IPS-NIHi7 (cell line): ENCODE measurements around the gene PRKX.
"Not testable (repeated sequence)": the region's sequence is repeated elsewhere in the genome, so short reads cannot be mapped to it uniquely, and the experiment has no call there.

ENCODE experiments used
- DNase-seq: peaks from one replicate; pipeline ENCODE4 v3.0.0; 2012; ENCODE audit warnings: mixed read lengths; ENCODE audit errors: extremely low spot score

Gene PRKX

DNA sequence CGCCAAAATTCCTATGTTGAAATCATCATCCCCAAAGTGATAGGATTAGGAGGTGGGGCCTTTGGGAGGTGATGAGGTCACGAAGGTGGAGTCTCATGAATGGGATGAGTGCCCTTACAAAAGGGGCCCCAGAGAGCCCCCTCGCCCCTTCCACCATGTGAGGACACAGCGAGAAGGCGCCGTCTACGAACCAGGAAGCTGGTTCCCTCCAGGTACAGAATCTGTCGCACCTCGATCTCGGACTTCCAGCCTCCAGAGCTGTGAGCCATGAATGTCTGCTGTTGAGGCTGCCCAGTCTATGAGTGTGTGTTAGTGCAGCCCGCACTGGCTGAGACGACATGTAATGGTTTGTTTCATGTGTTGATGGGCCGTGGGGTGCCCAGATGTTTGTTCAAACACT, 60.3 kb downstream of the PRKX start:
- DNase-seq = no peak

DNA sequence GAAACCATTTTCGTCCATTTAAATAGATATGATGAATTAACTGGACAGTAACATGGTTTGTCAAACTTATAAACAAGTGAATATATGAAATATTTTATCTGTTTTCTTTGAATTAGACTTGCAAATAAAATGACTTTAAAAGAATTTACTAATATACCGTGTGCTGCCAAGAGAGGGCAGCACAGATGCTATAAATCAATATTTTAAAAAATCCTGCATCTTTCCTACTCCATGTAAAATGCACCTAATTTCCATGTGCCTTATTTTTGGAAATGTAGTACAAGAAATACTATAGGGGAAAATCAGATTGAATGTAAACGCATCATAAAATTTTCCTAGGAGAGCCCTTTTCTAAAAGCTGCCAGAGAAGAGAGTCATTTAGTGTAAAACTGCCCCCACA, 62.2 kb downstream of the PRKX start:
- no peak for DNase-seq

DNA sequence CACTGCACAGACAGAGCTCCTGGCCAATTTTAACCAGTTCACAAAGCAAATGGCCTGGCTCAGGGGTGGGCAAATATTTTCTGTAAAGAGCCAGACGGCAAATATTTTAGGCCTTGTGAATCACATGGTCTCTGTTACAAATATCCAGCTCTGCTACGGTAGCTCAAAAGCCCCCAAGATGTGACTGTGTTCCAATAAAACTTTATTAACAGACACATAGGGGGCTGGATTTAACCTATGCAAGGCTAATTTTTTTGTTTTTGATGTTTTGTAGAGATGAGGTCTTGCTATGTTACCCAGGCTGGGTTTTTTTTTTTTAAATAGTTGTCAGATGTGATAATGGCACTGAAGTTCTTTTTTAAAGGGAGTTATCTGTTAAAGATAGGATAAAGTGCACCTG, 65.4 kb downstream of the PRKX start:
- DNase-seq = no peak

DNA sequence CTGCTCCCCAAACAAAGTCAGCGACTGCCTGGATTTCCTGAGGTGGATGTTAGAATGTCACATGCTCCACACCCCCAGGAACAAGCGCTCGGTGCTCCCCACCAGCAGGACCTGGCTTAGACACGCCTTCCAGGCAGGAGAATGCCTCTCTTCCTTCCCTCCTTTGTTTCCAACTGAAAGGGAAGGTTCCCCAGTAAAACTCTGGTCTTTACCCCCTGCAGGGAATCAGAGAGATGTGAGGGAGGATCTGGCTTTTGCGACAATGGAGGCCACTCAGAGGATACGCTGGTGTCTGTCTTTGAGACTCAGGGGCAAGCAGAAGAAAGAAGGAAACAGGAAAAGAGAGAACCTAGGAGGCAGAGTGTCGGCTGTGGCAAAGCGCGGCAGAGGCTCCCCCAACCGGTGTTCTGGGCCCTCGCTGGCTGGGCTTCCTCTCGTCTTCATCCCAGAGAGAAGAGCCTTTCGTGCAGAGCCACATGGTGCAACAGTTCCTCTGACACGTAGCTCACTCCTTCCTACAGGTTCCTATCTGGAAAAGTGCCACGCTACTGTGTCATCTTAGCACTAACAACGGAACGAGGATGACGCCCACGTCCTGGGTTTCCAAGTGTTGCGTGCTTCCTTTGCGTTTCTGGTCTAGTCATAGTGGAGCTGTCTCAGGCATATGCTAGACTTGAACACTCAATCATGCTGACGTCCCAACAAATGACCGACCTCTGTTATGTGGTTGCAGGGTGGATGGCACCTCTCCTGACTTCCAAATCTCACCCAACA, 73.4 kb downstream of the PRKX start:
- peak; percentile 34 for DNase-seq

- DNase-seq = no peak
These were observed 74.2 kb downstream of the PRKX start for GRCh38 chrX:3639236-3639635.

DNA sequence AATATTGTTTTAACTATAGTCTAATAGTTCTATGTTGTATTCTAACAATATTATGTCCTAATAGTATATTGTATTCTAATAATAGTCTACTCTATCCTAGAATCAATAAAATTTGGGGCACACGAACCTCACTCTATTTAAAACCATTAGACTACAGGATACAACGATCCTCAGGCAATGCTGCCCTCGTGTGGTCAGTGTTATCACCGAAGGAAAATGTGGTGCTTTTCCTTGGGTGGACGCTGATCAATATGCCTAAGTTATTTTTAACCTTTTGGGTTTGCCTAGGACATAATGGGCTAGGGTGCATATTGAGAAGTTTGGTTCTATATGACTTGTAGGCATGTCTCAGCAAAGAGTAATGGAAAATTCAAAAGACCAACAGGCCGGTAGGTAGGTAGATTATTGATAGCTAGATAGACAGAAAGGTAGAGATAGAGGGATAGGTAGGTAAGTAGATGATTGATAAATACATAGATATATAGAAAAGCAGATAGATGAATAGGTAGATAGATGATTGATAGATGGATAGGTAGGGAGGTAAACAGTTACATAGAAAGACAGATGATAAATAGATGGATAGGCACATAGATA, 75.1 kb downstream of the PRKX start:
- DNase-seq = peak; percentile 73

- no peak for DNase-seq
These were observed 76.6 kb downstream of the PRKX start for GRCh38 chrX:3636803-3637202.

DNA sequence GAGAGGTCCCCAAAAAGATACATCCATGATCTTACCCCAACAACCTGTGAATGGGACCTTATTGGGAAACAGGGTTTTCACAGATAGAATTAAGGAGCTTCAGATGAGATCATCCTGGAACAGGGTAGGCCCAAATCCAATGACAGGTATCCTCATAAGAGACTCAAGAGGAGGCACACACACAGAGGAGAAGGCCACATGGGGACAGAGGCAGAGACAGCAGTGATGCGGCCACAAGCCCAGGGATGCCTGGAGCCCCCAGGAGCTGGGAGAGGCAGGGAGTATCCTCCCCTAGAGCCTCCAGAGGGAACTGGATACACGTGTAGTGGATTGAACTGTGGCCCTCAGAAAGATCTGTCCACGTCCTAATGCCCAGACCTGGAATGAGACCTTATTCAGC, 82.3 kb downstream of the PRKX start:
- no peak for DNase-seq

DNA sequence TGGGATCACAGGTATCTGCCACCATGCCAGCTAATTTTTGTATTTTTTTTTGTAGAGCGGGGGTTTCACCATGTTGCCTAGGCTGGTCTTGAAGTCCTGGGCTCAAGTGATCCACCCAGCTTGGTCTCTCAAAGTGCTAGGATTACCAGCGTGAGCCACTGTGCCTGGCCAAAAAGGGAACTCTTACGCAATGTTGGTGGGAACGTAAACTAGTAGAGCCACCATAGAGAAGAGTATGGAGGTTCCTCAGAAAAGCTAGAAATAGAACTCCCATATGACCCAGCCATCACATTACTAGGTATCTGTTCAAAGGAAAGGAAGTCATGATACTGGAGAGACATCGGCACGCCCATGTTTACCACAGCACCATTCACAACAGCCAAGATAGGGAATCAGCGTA, 85.9 kb downstream of the PRKX start:
- no peak for DNase-seq

GRCh38 chrX:3621414-3621813, 92.0 kb downstream of the PRKX start:
- DNase-seq = no peak

DNA sequence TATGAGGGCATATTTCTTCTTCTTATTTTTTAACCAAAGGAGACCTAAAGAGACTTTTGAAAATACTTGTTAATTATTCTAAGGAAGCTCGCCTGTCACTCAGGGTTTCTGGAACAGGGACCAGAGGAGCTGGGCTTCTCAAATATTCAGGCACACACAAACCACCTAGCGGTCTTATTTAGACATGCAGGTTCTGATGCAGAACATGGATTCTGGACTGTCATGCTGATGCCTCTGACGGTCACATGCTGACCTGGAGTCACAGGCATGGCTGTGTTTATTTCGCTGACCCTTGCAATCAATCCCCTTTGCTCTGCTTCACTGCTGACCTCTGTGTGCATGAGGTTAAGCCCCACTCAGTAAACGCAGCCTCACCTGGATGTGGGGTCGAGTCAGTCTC, 101.7 kb downstream of the PRKX start:
- DNase-seq = not testable (repeated sequence)

DNA sequence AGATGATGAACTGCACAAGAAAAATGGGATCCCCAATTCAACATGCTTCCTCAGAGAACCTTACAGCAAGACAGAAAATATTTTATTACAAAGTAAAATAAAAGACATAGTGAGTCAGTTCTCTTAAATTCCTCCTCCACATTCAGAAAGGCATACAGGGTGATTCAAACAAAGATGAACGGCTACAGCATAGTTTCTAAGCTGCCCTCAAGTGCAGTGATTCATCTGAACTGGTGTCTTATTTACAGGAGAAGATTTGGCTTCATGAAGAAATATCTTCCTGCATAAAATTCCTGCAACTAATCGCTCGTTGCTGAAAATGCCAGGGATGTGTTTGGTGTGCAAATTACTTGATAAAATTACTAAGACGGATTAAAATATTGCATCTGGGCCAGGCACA, 103.6 kb downstream of the PRKX start:
- no peak for DNase-seq

GRCh38 chrX:3603026-3603661, 110.3 kb downstream of the PRKX start:
- DNase-seq = no peak

DNA sequence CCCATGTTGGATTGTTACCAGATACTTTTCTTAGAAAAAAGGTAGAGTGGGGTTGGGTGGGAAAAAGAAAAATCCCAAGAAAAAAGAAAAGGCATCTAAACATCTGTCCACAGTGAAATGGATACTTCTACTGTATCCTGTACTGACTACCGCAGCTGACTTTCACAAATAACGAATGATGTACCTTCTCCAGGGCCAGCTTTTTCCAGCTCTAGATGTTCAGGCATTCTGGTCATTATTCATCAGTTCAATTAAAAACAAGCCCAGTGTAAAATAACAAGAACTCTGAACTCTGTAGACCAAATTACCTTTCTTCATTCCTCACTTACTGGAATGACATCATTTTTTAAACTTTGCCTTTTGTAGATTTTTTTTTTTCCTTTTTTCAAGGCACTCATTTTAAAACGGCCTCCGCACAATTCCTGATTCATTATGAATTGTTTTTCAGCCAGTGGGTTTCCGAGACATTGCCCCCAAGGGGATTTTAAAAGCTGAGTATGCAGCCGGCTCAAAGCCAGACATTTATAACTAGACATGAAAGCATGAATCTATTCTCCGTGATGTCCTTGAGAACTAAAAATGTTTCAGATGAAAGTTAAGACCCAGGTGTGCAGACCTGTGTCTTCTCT, 113.5 kb downstream of the PRKX start:
- no peak for DNase-seq

GRCh38 chrX:3598709-3599108, 114.7 kb downstream of the PRKX start:
- DNase-seq = no peak

- no peak for DNase-seq
These were observed 115.3 kb downstream of the PRKX start for GRCh38 chrX:3598046-3598605.

DNA sequence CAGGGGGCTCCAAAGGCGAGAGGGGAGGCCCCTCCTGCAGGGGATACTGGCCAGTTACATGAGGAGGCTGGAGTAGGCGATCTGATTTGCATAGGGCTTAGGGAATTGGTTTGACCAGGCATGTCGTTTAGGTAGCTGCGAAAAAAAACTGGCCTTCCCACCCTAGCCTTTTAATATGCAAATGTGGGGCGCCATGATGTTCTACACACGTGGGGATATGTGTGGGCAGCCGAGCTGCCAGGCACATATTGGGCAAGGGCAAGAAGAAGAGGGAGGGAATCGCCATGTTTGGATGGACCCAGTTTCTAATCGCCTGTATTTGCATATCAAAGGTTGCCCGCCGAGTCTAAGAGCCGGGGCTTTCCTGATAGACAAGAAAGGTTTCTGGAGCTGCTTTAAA, 121.3 kb downstream of the PRKX start:
- DNase-seq = peak; percentile 68

- no peak for DNase-seq
These were observed 124.0 kb downstream of the PRKX start for GRCh38 chrX:3589474-3589873.

DNA sequence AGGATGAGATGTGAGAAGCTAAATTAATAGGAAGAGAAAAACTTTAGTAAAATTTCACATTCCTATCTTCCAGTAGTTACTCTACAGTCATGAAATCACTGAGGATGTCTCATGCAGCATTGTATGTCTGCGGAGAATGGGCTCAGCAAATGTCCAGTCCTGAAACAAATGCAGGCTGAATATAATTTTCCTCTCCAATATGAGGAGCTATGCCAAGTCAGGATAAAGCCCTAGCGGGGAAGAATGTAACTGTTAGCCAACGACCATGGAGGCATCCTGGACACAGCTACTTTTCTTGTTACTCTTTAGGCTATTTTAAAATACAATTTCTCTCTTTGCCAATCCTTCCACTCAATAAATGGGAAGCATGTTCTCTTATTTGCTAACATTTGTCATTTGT, 127.7 kb downstream of the PRKX start:
- DNase-seq = no peak

GRCh38 chrX:3584415-3584996, 128.9 kb downstream of the PRKX start:
- DNase-seq = no peak

GRCh38 chrX:3582451-3582850, 131.0 kb downstream of the PRKX start:
- DNase-seq = no peak

DNA sequence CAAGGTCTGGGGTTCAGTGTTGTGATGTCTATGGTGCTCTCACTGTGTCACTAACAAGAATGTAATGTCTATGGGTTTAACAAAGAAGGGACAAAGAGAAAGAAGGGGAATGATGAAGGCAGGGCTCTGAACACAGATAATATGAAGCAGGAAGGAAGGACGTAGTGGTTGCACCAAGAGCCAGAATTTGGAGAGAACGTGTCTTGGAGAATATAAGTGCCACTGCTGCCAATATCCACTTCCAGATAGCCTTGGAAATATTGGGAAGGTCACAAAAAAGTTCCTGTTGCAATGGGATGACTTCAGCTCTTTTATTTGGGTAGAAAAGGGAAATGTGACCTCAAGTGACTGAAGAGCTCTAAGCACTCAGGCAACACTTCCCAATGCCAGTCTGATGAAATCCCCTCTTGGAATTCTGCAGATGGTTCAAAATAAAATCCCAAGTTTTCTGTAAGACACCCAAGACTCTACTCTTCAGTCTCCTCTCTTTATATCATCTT, 131.8 kb downstream of the PRKX start:
- DNase-seq = no peak
